IPS-15b (cell line): ENCODE data around the gene CD99.

Source experiments
- H3K27me3 ChIP-seq: one replicate; pipeline ENCODE4 v1.6.1; 2013; ENCODE audit warnings: low read length; ENCODE audit not compliant: control insufficient read depth, insufficient read depth
- H3K36me3 ChIP-seq: one replicate; pipeline ENCODE4 v1.6.1; 2013; ENCODE audit warnings: low read length; ENCODE audit not compliant: control insufficient read depth, insufficient read depth
- H3K4me1 ChIP-seq: one replicate; pipeline ENCODE4 v1.6.1; 2013; ENCODE audit warnings: mild to moderate bottlenecking, low read length; ENCODE audit not compliant: control insufficient read depth, insufficient read depth
- H3K4me3 ChIP-seq: one replicate; pipeline ENCODE4 v1.5.1; 2013; ENCODE audit warnings: low read depth, low read length
- H3K9ac ChIP-seq: one replicate; pipeline ENCODE4 v1.6.1; 2013; ENCODE audit warnings: low read depth, mild to moderate bottlenecking, low read length
- H3K9me3 ChIP-seq: one replicate; pipeline ENCODE4 v1.6.1; 2013; ENCODE audit warnings: mild to moderate bottlenecking, low read length; ENCODE audit not compliant: control insufficient read depth, insufficient read depth

The CD99 gene

GRCh38 chrX:2693113-2694002, 2.3 kb downstream of the CD99 start:
- H3K27me3 ChIP-seq = peaks cover 54% of the 10 kb centered on the region
- H3K4me1 ChIP-seq = peaks cover 3% of the 10 kb centered on the region
- H3K36me3 ChIP-seq = no peaks in the 10 kb centered on the region
- H3K9ac ChIP-seq = no peak overlapping the region
- no peaks in the 10 kb centered on the region for H3K9me3 ChIP-seq
- peak overlapping the region; percentile 67 for H3K4me3 ChIP-seq

- peaks cover 3% of the 10 kb centered on the region for H3K4me1 ChIP-seq
- no peaks in the 10 kb centered on the region for H3K36me3 ChIP-seq
- H3K9me3 ChIP-seq = no peaks in the 10 kb centered on the region
- no peak overlapping the region for H3K9ac ChIP-seq
- peaks cover 46% of the 10 kb centered on the region for H3K27me3 ChIP-seq
- H3K4me3 ChIP-seq = no peak overlapping the region
These were observed 3.8 kb downstream of the CD99 start for GRCh38 chrX:2694914-2695267.

DNA sequence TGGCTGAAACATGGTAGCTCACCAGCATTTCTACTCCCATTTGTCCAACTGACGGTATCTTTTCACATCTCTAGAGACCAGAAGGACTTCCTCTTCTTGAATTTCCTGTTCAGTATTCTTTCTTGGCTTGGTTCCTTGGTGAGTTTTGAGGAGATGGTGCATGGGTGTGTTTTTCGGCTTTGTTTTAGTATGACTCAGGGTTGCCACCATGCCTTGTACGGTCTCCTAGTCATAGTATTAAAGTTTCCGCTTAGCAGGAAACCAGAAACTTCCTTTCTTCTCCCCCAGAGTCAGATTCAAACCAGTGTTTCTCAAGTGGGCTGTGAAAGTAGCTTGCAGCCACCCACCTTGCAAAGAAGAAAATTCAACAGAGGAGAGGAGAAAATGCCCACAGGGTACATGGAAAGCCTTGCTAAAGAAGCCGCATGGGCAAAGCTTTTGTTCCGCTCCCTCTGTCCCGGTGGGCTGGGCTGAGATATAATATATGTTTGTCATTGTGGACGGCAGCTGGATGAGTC, 5.7 kb downstream of the CD99 start:
- H3K36me3 ChIP-seq = no peaks in the 10 kb centered on the region
- H3K4me3 ChIP-seq = no peak overlapping the region
- H3K4me1 ChIP-seq = peaks cover 3% of the 10 kb centered on the region
- no peaks in the 10 kb centered on the region for H3K9me3 ChIP-seq
- no peak overlapping the region for H3K9ac ChIP-seq
- peaks cover 37% of the 10 kb centered on the region for H3K27me3 ChIP-seq

GRCh38 chrX:2697306-2697705, 6.2 kb downstream of the CD99 start:
- no peak overlapping the region for H3K9ac ChIP-seq
- no peaks in the 10 kb centered on the region for H3K36me3 ChIP-seq
- H3K4me1 ChIP-seq = peaks cover 3% of the 10 kb centered on the region
- no peak overlapping the region for H3K4me3 ChIP-seq
- H3K9me3 ChIP-seq = no peaks in the 10 kb centered on the region
- peaks cover 32% of the 10 kb centered on the region for H3K27me3 ChIP-seq

DNA sequence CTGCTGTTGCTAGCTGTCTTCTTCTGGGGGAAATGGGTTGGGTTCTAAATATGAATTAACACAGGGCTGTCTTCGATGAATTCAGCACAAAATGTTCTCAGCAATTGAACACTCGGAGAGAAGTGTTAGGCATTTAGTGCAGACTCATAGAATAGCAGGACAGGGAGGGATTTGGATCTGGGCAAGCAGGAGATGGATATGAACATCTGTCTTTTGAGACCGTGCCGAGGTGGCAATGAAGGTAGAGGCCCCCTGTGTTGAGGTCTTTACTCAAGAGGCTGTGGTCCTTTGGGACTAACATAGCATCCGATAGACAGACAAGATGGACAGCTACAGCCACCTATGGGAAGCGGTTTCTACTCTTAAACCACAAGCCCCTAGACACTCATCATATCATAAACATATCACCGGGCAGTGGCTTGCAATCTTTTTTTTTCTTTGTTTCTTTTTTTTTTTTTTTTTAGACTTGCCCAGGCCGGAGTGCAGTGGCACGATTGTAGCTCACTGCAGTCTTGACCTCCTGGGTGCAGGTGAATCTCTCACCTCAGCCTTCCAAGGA, 6.7 kb downstream of the CD99 start:
- Histone ChIP-seq H3K9ac (no peak overlapping the region), H3K4me3 (no peak overlapping the region), H3K9me3 (no peaks in the 10 kb centered on the region), H3K36me3 (no peaks in the 10 kb centered on the region), H3K27me3 (peaks cover 27% of the 10 kb centered on the region), H3K4me1 (no peaks in the 10 kb centered on the region)

GRCh38 chrX:2698604-2699003, 7.5 kb downstream of the CD99 start:
- Histone ChIP-seq H3K9me3 (no peaks in the 10 kb centered on the region), H3K4me3 (no peak overlapping the region), H3K9ac (no peak overlapping the region), H3K4me1 (no peaks in the 10 kb centered on the region), H3K36me3 (no peaks in the 10 kb centered on the region), H3K27me3 (peaks cover 19% of the 10 kb centered on the region)

- Histone ChIP-seq H3K9me3 (no peaks in the 10 kb centered on the region), H3K9ac (no peak overlapping the region), H3K36me3 (no peaks in the 10 kb centered on the region), H3K4me3 (no peak overlapping the region), H3K27me3 (peaks cover 7% of the 10 kb centered on the region), H3K4me1 (no peaks in the 10 kb centered on the region)
These were observed 8.9 kb downstream of the CD99 start for GRCh38 chrX:2699959-2700358.

DNA sequence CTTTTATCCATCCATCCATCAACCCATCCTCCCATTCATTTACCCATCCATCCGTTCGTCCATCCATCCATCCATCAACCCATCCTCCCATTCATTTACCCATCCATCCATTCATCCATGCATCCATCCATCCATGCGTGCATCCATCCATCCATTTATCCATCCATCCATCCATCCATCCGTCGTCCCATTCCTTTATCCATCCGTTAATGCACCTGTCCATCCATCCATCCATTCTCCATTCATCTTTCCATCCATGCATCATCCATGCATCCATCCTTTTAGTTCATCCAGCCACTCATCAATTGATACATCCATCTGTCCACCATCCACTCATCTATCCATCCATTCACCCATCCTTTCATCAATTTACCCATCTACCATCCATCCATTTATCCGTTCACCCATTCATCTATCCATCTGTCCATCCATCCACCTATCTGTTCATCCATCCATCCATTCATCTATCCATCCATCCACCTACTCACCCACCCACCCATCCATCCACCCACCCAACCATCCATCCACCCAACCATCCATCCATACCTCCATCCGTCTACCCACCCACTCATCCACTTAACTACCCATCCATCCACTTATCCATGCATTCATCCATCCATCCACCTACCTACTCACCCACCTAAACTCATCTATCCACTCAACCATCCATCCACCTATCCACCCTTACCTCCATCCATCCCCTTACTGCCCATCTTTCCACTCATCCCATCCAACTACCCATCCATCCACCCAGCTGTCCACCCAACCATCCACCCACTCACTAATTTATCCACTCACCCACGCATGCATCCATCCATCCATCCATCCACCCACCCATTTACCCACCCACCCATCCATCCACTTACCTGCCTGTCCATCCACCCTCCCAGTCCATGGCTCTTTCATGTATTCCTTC, 9.6 kb downstream of the CD99 start:
- Histone ChIP-seq H3K4me1 (no peaks in the 10 kb centered on the region), H3K4me3 (no peak overlapping the region), H3K9me3 (no peaks in the 10 kb centered on the region), H3K9ac (no peak overlapping the region), H3K36me3 (no peaks in the 10 kb centered on the region), H3K27me3 (peaks cover 4% of the 10 kb centered on the region)

GRCh38 chrX:2701600-2701999, 10.5 kb downstream of the CD99 start:
- Histone ChIP-seq H3K9ac (no peak overlapping the region), H3K36me3 (no peaks in the 10 kb centered on the region), H3K4me3 (no peak overlapping the region), H3K4me1 (no peaks in the 10 kb centered on the region), H3K9me3 (no peaks in the 10 kb centered on the region), H3K27me3 (peaks cover 3% of the 10 kb centered on the region)

GRCh38 chrX:2703991-2704369, 12.9 kb downstream of the CD99 start:
- H3K9ac ChIP-seq = no peak overlapping the region
- H3K4me1 ChIP-seq = peaks cover 10% of the 10 kb centered on the region
- no peaks in the 10 kb centered on the region for H3K36me3 ChIP-seq
- H3K27me3 ChIP-seq = no peaks in the 10 kb centered on the region
- H3K9me3 ChIP-seq = no peaks in the 10 kb centered on the region
- no peak overlapping the region for H3K4me3 ChIP-seq

- Histone ChIP-seq H3K9me3 (no peaks in the 10 kb centered on the region), H3K4me3 (no peak overlapping the region), H3K27me3 (no peaks in the 10 kb centered on the region), H3K4me1 (peaks cover 15% of the 10 kb centered on the region), H3K36me3 (no peaks in the 10 kb centered on the region), H3K9ac (no peak overlapping the region)
These were observed 14.1 kb downstream of the CD99 start for GRCh38 chrX:2705046-2705832.
